Measurements from ENCODE around the gene CFAP100.

Gene CFAP100

GRCh38 chr3:126469479-126469878 lies 74.8 kb downstream of the CFAP100 start (continued):
- TF ChIP-seq PRDM4 (tag by site-specific recombination; IDR thresholded peaks at IDR 0.05) (no peak), KLF9 (tag by site-specific recombination; IDR thresholded peaks at IDR 0.05; ENCODE audit: low read depth) (no peak), ZNF214 (tag by site-specific recombination; IDR thresholded peaks at IDR 0.05; ENCODE audit: borderline replicate concordance) (no peak), ZNF37A (tag by site-specific recombination; IDR thresholded peaks at IDR 0.05) (no peak), ZNF488 (tag by site-specific recombination; IDR thresholded peaks at IDR 0.05) (no peak), ZBTB11 (tag by site-specific recombination; conservative IDR thresholded peaks at IDR 0.05; ENCODE audit: low read depth) (0 out of 2 replicates have a peak, but pooled peaks have one; percentile 22), GLIS2 (tag by site-specific recombination; IDR thresholded peaks at IDR 0.05) (peak; percentile 18; the same call in 1 of the 2 replicates), TRIM28 (IDR thresholded peaks at IDR 0.05; ENCODE audit: borderline replicate concordance, low read length) (no peak), ZNF596 (tag by site-specific recombination; IDR thresholded peaks at IDR 0.05) (no peak), REPIN1 (tag by site-specific recombination; IDR thresholded peaks at IDR 0.05; ENCODE audit: low read depth) (no peak), ZNF610 (tag by site-specific recombination; IDR thresholded peaks at IDR 0.05; ENCODE audit: borderline replicate concordance) (no peak), ZNF664 (tag by site-specific recombination; IDR thresholded peaks at IDR 0.05) (no peak), ZFP3 (tag by site-specific recombination; IDR thresholded peaks at IDR 0.05; ENCODE audit: low read depth) (no peak), ZNF792 (tag by site-specific recombination; IDR thresholded peaks at IDR 0.05) (no peak)

GRCh38 chr3:126472277-126473006 lies 77.7 kb downstream of the CFAP100 start:
- H3K4me1 ChIP-seq (ENCODE audit: control insufficient read depth, insufficient read depth, low read length): peaks cover 8% of the 10 kb centered on the region; the same call in 1 of the 2 replicates
- H3K4me3 ChIP-seq (ENCODE audit: low read depth, low read length): peak overlapping the region; percentile 11
- peaks cover 8 to 47% of the 10 kb centered on the region in 2 experiments; a peak in 2 of 3 replicates for H3K36me3 ChIP-seq (ENCODE audit: control insufficient read depth in 2 of 2, insufficient read depth in 1 of 2, low read length in 2 of 2)
- no peaks in the 10 kb centered on the region for H3K9me3 ChIP-seq (ENCODE audit: control insufficient read depth, insufficient read depth, low read depth, low read length)
- CTCF ChIA-PET: interaction anchor here (0.7 to 1.2 kb wide), 2 partner anchors 10 to 51 kb away, joined by 3 to 5 read pairs; no protein-coding TSS in a partner anchor
- H3K27ac ChIP-seq (ENCODE audit: extremely low read depth, low read depth, low read length): peak overlapping the region; percentile 28; the same call in 1 of the 2 replicates
- POLR2A ChIA-PET: interaction anchor here (0.5 kb wide), 1 partner anchor 572 kb away, joined by 4 read pairs; no protein-coding TSS in a partner anchor
- no peak for TF ChIP-seq ZNF623 (tag by site-specific recombination; IDR thresholded peaks at IDR 0.05)
- TF ChIP-seq ZNF214 (tag by site-specific recombination; IDR thresholded peaks at IDR 0.05; ENCODE audit: borderline replicate concordance): no peak
- TF ChIP-seq ZNF521 (tag by site-specific recombination; IDR thresholded peaks at IDR 0.05): no peak
- TF ChIP-seq ZNF140 (tag by site-specific recombination; IDR thresholded peaks at IDR 0.05): no peak
- no peak for TF ChIP-seq SP3 (tag by site-specific recombination; IDR thresholded peaks at IDR 0.05)
- no peak for TF ChIP-seq ZNF426 (tag by site-specific recombination; IDR thresholded peaks at IDR 0.05)
- no peak for TF ChIP-seq ZNF292 (tag by site-specific recombination; IDR thresholded peaks at IDR 0.05; ENCODE audit: borderline replicate concordance, low read depth)
- TF ChIP-seq ZNF391 (tag by site-specific recombination; IDR thresholded peaks at IDR 0.05; ENCODE audit: borderline replicate concordance, low read depth): no peak
- no peak for TF ChIP-seq ZNF112 (tag by site-specific recombination; IDR thresholded peaks at IDR 0.05)
- TF ChIP-seq ZNF664 (tag by site-specific recombination; IDR thresholded peaks at IDR 0.05): no peak
- TF ChIP-seq ZSCAN18 (tag by site-specific recombination; IDR thresholded peaks at IDR 0.05): no peak
- no peak for TF ChIP-seq ZNF776 (tag by site-specific recombination; IDR thresholded peaks at IDR 0.05; ENCODE audit: borderline replicate concordance)
- TF ChIP-seq ZNF211 (tag by site-specific recombination; IDR thresholded peaks at IDR 0.05; ENCODE audit: low read depth): no peak
- peak; percentile 45 for TF ChIP-seq ZNF2 (tag by site-specific recombination; IDR thresholded peaks at IDR 0.05)
